Stomach (tissue), 19 donors: Measurements from ENCODE around the gene SLC25A1. TPM values are rescaled to one million over a fixed set of nuclear protein-coding genes. Genes with fewer than 3 reads are reported as not detected.

Source experiments
- DNase-seq, 2 donors: peaks; one replicate each; pipeline versions ENCODE4 v3.0.0 to v3.0.0-alpha.2; 2013 to 2019
- H3K27ac ChIP-seq, 5 donors: fragments of 200-600 bp in 4 of 5; sonication (generic) in 4 of 5; one replicate each; pipeline ENCODE4 v1.5.1; 2013 to 2019; ENCODE audit warnings: mild to moderate bottlenecking in 1 of 5, moderate library complexity in 1 of 5
- H3K27me3 ChIP-seq, 3 donors: fragments of 200-600 bp; sonication (generic); one replicate each; pipeline ENCODE4 v1.5.1; 2017 to 2019; ENCODE audit warnings: mixed run types in 1 of 3
- H3K36me3 ChIP-seq, 4 donors: fragments of 200-600 bp; sonication (generic); 1 replicate in 3 of 4; 2 replicates in 1 of 4; pipeline ENCODE4 v1.5.1; 2016 to 2019
- H3K4me1 ChIP-seq, 4 donors: fragments of 200-600 bp; sonication (generic); one replicate each; pipeline ENCODE4 v1.5.1; 2016 to 2019
- H3K4me3 ChIP-seq, 4 donors: fragments of 200-600 bp; sonication (generic) in 3 of 4; one replicate each; pipeline ENCODE4 v1.5.1; 2016 to 2019; ENCODE audit warnings: mild to moderate bottlenecking in 1 of 4
- H3K9me3 ChIP-seq, 4 donors: fragments of 200-600 bp; sonication (generic); one replicate each; pipeline ENCODE4 v1.5.1; 2016 to 2019
- EP300 ChIP-seq: sonication (generic); formaldehyde crosslinking; IDR thresholded peaks from one replicate; pipeline ENCODE4 v1.6.1; 2017; ENCODE audit warnings: antibody characterized with exemption
- POLR2A ChIP-seq, 4 donors: fragments of 450-650 bp; IDR thresholded peaks; one replicate each; pipeline ENCODE4 v1.6.1; 2016; ENCODE audit warnings: antibody characterized with exemption in 4 of 4, control low read depth in 2 of 4, mild to moderate bottlenecking in 1 of 4, moderate library complexity in 1 of 4
- POLR2AphosphoS5 ChIP-seq, 3 donors: sonication (generic); formaldehyde crosslinking; IDR thresholded peaks; one replicate each; pipeline ENCODE4 v1.6.1; 2016; ENCODE audit warnings: antibody characterized with exemption in 3 of 3
- WGBS, 5 donors: extraction: QIAGEN DNeasy Blood & Tissue Kit in 3 of 5; methylation state at CpG; one replicate each; pipeline versions ENCODE4 v1.1.5 to v1.1.7; 2013 to 2018; 5-methylcytosine and 5-hydroxymethylcytosine counted together
- intact Hi-C: fragments of 100-400 bp; cut with DNase I; formaldehyde crosslinking; loops from one replicate; pipeline ENCODE4 v1.15.1; 2023; ENCODE audit warnings: low total_unique reads
- long read RNA-seq, 10 donors: transcript quantifications; one replicate each; lab custom pipeline, GENCODE V29; 2026
- polyA plus RNA-seq, 3 donors: library from polyadenylated mRNA; stranded (reverse); fragments of 200-250 nt; gene quantifications; one replicate each; pipeline ENCODE4 v1.2.3, GENCODE V29; 2013
- total RNA-seq, 5 donors: library from RNA; depleted of rRNA; stranded (reverse); fragments of >200 nt; gene quantifications; one replicate each; pipeline versions ENCODE4 v1.1.0 to v1.2.3, GENCODE V29; 2014 to 2016
- TF ChIP-seq, protein P1 (sequence below), 7 experiments: fragments of 450-650 bp in 4 of 7; fragments of 200-600 bp in 3 of 7; sonication (generic) in 3 of 7; IDR thresholded peaks; one replicate each; pipeline ENCODE4 v1.5.1; 2016 to 2019; ENCODE audit warnings: antibody characterized with exemption in 7 of 7, control low read depth in 2 of 7, mild to moderate bottlenecking in 1 of 7
- donor health status: healthy with polysubstance abuse.
- donor health status: Bipolar disorder and iron deficiency.
- donor health status: healthy.

The SLC25A1 gene
- 100 to 1,000 TPM in 2 of 5 donors, 10 to 100 TPM in 2, 1 to 10 TPM in 1; 1.2 to 165 (median 41.3) TPM for total RNA-seq
- polyA plus RNA-seq = 10 to 100 TPM; 31.8 to 69.1 (median 67.2) TPM
- long read RNA-seq, donor 1, transcript SLC25A1-201 (9 exons, 1,648 nt) = major isoform, 16 of 18 reads
- long read RNA-seq, donor 1, partial matches to known transcripts = 0 of 18 reads
- long read RNA-seq, donor 1, other reads (novel, unspliced or antisense) = 0 of 18 reads
- long read RNA-seq, donor 2, transcript SLC25A1-201 (9 exons, 1,648 nt) = major isoform, 32 of 32 reads
- long read RNA-seq, donor 2, partial matches to known transcripts = 0 of 32 reads
- long read RNA-seq, donor 2, other reads (novel, unspliced or antisense) = 0 of 32 reads
- long read RNA-seq, donor 3, transcript SLC25A1-201 (9 exons, 1,648 nt) = major isoform, 9 of 15 reads
- long read RNA-seq, donor 3, partial matches to known transcripts = 5 of 15 reads
- long read RNA-seq, donor 3, other reads (novel, unspliced or antisense) = 0 of 15 reads
- long read RNA-seq, donor 4, partial matches to known transcripts = 0 of 2 reads
- long read RNA-seq, donor 4, other reads (novel, unspliced or antisense) = 0 of 2 reads
- long read RNA-seq, donor 5, transcript SLC25A1-201 (9 exons, 1,648 nt) = major isoform, 23 of 25 reads
- long read RNA-seq, donor 5, partial matches to known transcripts = 0 of 25 reads
- long read RNA-seq, donor 5, other reads (novel, unspliced or antisense) = 0 of 25 reads
- long read RNA-seq, donor 6, transcript SLC25A1-201 (9 exons, 1,648 nt) = major isoform, 56 of 60 reads
- long read RNA-seq, donor 6, partial matches to known transcripts = 0 of 60 reads
- long read RNA-seq, donor 6, other reads (novel, unspliced or antisense) = 0 of 60 reads
- long read RNA-seq, donor 7, transcript SLC25A1-201 (9 exons, 1,648 nt) = major isoform, 19 of 21 reads
- long read RNA-seq, donor 7, partial matches to known transcripts = 0 of 21 reads
- long read RNA-seq, donor 7, other reads (novel, unspliced or antisense) = 0 of 21 reads
- long read RNA-seq, donor 8, transcript SLC25A1-201 (9 exons, 1,648 nt) = major isoform, 18 of 20 reads
- long read RNA-seq, donor 8, partial matches to known transcripts = 0 of 20 reads
- long read RNA-seq, donor 8, other reads (novel, unspliced or antisense) = 0 of 20 reads
- long read RNA-seq, donor 9, transcript SLC25A1-201 (9 exons, 1,648 nt) = major isoform, 7 of 19 reads
- long read RNA-seq, donor 9, partial matches to known transcripts = 10 of 19 reads
- long read RNA-seq, donor 9, other reads (novel, unspliced or antisense) = 0 of 19 reads
- long read RNA-seq, donor 10, partial matches to known transcripts = 7 of 9 reads
- long read RNA-seq, donor 10, other reads (novel, unspliced or antisense) = 0 of 9 reads

DNA sequence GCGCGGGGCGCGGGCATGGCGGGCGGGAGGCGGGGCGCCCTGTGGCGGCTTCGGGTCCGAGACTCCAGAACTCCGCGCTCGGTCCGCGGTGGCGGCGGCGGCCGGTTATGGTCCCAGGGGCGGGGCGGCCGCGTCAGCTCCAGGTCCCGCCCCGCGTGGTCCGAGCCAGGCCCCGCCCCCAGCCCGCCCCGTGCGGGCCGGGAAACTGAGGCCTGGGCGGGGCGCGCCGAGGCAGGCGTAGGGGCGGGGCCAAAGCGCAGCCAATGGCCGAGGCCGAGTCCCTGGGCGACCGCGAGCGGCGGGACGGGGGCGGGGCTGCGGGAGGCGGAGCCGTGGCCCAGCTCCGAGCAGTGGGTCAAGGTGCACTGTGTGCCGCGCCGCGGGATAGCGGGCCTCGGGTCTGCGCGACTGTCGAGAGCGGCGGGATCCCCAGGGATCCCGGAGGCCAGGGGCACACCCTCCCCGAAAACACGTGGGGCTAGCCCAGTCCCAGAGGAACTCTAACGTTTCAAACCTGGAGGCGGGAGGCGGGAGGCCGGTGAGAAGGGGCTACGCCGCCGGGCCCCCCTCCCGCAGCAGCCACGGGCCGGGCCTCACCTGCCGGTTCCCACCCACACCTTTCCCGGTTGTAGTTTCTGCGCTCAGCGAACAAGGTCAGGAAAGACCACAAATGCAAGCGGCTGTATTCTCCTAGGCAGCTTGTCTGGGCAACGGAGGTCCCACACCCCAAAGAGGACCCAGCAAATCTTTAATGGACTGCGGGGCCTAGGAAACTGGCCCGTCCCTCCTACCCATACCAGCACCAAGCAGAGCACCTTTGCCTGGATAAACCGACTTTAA is at the start of gene SLC25A1:
TSS of gene SLC25A1 (minus strand) at position 80 of the 840 bp plus-strand sequence. CDS start at position 17, 63 bp downstream.
- 0 to 2% (median 1%) methylated on average over 9 to 86 of the region's 86 CpGs for WGBS, 5 donors

DNA sequence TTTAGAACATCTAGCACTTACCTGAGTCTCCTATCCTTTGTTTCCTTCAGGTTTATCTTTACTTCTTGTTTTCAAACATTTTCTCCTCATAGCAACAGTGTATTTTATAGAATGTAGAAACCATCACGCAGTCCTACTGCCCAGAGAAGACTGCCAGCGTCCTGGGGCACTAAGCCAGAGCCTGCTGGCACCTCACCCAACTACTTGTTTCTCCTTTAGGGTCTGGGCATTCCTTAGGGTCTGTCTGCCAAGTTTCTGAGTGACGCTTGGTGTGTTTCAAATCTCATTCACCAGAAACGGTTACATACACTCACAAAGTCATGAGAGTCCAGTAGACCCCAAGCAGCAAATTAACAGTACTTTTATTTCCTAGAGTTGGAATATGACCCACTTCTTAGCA is 49.6 kb upstream of the SLC25A1 start:
- no peaks in the 10 kb centered on the region for H3K27me3 ChIP-seq
- intact Hi-C loops = no loop called here
- H3K4me3 ChIP-seq = no peak overlapping the region
- TF ChIP-seq POLR2A (IDR thresholded peaks at IDR 0.05) (no peak), POLR2AphosphoS5 (IDR thresholded peaks at IDR 0.05) (no peak), EP300 (no peak)
- TF ChIP-seq, protein P1, sequence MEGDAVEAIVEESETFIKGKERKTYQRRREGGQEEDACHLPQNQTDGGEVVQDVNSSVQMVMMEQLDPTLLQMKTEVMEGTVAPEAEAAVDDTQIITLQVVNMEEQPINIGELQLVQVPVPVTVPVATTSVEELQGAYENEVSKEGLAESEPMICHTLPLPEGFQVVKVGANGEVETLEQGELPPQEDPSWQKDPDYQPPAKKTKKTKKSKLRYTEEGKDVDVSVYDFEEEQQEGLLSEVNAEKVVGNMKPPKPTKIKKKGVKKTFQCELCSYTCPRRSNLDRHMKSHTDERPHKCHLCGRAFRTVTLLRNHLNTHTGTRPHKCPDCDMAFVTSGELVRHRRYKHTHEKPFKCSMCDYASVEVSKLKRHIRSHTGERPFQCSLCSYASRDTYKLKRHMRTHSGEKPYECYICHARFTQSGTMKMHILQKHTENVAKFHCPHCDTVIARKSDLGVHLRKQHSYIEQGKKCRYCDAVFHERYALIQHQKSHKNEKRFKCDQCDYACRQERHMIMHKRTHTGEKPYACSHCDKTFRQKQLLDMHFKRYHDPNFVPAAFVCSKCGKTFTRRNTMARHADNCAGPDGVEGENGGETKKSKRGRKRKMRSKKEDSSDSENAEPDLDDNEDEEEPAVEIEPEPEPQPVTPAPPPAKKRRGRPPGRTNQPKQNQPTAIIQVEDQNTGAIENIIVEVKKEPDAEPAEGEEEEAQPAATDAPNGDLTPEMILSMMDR (IDR thresholded peaks at IDR 0.05) = no peak
- peak in 1 of 2 donors; percentile 15 for DNase-seq
- peaks cover 0 to 50% (median 42%) of the 10 kb centered on the region in 4 donors for H3K36me3 ChIP-seq
- no peak overlapping the region for H3K27ac ChIP-seq
- H3K9me3 ChIP-seq = no peaks in the 10 kb centered on the region
- peaks cover 0 to 3% (median 0%) of the 10 kb centered on the region in 4 donors for H3K4me1 ChIP-seq
- WGBS, 5 donors = 57 to 78% (median 64%) methylated on average over 4 of the region's 4 CpGs

More for the DNA sequence above, at the start of gene SLC25A1:
- peak; percentile 97 for DNase-seq
- Histone ChIP-seq H3K27me3 (no peaks in the 10 kb centered on the region), H3K4me1 (peaks cover 40 to 53% (median 49%) of the 10 kb centered on the region in 4 donors), H3K9me3 (no peaks in the 10 kb centered on the region), H3K36me3 (peaks cover 0 to 4% (median 2%) of the 10 kb centered on the region in 4 donors), H3K4me3 (peak within 1 kb of the TSS; percentile 91 to 96 (median 94)), H3K27ac (peak within 1 kb of the TSS; percentile 92 to 98 (median 94))
- intact Hi-C loops = no loop called here
- TF ChIP-seq POLR2AphosphoS5 (IDR thresholded peaks at IDR 0.05) = peak; percentile 1 to 45 (median 45)
- no peak for TF ChIP-seq EP300

DNA sequence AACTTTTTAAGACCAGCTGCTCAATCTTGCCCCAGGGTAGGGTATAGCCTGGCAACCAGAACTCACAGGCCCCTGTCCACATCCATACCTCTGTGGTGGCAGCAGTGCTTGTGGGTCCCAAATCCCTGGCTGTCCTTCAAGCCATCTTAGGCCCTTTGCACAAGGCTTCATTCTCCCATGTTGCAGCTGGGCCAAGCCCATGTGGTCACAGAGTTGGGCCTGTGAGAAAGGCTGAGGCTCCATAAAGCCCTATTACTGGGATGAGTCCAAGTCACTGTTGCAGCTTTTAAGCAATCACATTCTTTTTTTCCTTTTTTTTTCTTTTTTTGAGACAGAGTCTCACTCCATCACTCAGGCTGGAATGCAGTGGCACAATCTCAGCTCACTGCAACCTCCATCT is 47.9 kb upstream of the SLC25A1 start:
- no peak overlapping the region for H3K27ac ChIP-seq
- H3K36me3 ChIP-seq = peaks cover 0 to 61% (median 52%) of the 10 kb centered on the region in 4 donors
- intact Hi-C loops = no loop called here
- H3K4me1 ChIP-seq = no peaks in the 10 kb centered on the region
- H3K9me3 ChIP-seq = no peaks in the 10 kb centered on the region
- no peak for DNase-seq
- no peaks in the 10 kb centered on the region for H3K27me3 ChIP-seq
- TF ChIP-seq, protein P1 (IDR thresholded peaks at IDR 0.05) = no peak
- no peak for TF ChIP-seq POLR2AphosphoS5 (IDR thresholded peaks at IDR 0.05)
- TF ChIP-seq POLR2A (IDR thresholded peaks at IDR 0.05) = no peak
- no peak for TF ChIP-seq EP300
- no peak overlapping the region for H3K4me3 ChIP-seq

DNA sequence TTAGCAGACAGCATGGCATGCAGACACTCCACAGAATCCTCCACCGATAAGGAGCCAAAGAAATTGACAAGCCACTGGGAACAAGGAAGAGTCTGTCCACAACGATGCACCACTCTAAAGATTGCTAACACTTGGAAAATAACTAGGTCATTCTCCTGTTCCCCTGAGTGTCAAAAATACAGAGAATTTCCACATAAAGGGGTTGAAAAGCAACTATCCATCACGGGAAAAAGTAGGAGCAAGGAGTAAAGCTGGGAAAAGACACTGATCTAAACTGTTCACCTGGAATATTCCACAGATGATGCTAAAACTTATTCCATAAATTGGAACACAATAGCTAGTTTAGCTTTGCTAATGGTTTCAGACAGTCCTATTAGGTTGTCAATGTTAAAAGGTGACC is 47.0 kb upstream of the SLC25A1 start:
- TF ChIP-seq, protein P1 (IDR thresholded peaks at IDR 0.05) = no peak
- intact Hi-C loops = no loop called here

More for the DNA sequence above, 47.0 kb upstream of the SLC25A1 start:
- Histone ChIP-seq H3K27me3 (no peaks in the 10 kb centered on the region), H3K36me3 (peaks cover 0 to 70% (median 61%) of the 10 kb centered on the region in 4 donors), H3K4me1 (no peaks in the 10 kb centered on the region), H3K27ac (no peak overlapping the region), H3K9me3 (no peaks in the 10 kb centered on the region), H3K4me3 (no peak overlapping the region)
- DNase-seq = no peak
- WGBS, 5 donors = 87 to 96% (median 93%) methylated on average over 3 of the region's 3 CpGs
